B cell (primary cell): ENCODE data around the gene CBARP. TPM values are rescaled to one million over a fixed set of nuclear protein-coding genes. Genes with fewer than 3 reads are reported as not detected.
A peak's percentile ranks its signal among the peaks of the same experiment; 100 is the strongest.

Experiments used
- ATAC-seq: fragments of 200-7000 bp; cut with Tn5 transposase; one replicate; pipeline ENCODE4 v1.10.0; 2021; ENCODE audit warnings: low read depth, mild to moderate bottlenecking, moderate number of reproducible peaks, moderate library complexity
- CTCF ChIA-PET: fragments of 350-600 bp; sonication (Branson Sonifier 250); formaldehyde crosslinking; loops from one replicate; lab custom pipeline; 2021; ENCODE audit warnings: antibody characterized with exemption, inconsistent platforms; lab: Charles Lee
- POLR2A ChIA-PET: fragments of 350-600 bp; sonication (Branson Sonifier 250); formaldehyde crosslinking; loops from one replicate; lab custom pipeline; 2021; ENCODE audit warnings: antibody characterized with exemption; lab: Charles Lee
- DNase-seq: peaks from one replicate; pipeline ENCODE4 v3.0.0; 2013
- H2AFZ ChIP-seq: 2 replicates; pipeline ENCODE4 v1.6.1; 2012; ENCODE audit warnings: mild to moderate bottlenecking, low read depth, low read length; ENCODE audit not compliant: insufficient read depth, poor library complexity, severe bottlenecking
- H3K27ac ChIP-seq, 2 donors: 1 replicate in 1 of 2; 2 replicates in 1 of 2; pipeline ENCODE4 v1.5.1; 2012 to 2013; ENCODE audit warnings: low read length in 2 of 2, mild to moderate bottlenecking in 2 of 2, moderate library complexity in 1 of 2
- H3K27me3 ChIP-seq, 4 experiments: fragments of 200-600 bp in 1 of 4; sonication (generic) in 1 of 4; replicated peaks in 1 of 4; 1 replicate in 2 of 4; 2 replicates in 2 of 4; pipeline versions ENCODE4 v1.6.1 to v1.7.0; 2013 to 2016; ENCODE audit warnings: low read length in 3 of 4, mild to moderate bottlenecking in 2 of 4, mixed read lengths in 1 of 4, moderate library complexity in 1 of 4; ENCODE audit not compliant: insufficient read depth in 4 of 4, control insufficient read depth in 3 of 4; ENCODE audit errors: control extremely low read depth in 1 of 4
- H3K36me3 ChIP-seq, 2 experiments: replicated peaks in 1 of 2; 1 replicate in 1 of 2; 2 replicates in 1 of 2; pipeline versions ENCODE4 v1.6.1 to v1.7.1; 2013; ENCODE audit warnings: low read length in 1 of 2; ENCODE audit not compliant: insufficient read depth in 2 of 2, control insufficient read depth in 1 of 2; ENCODE audit errors: control extremely low read depth in 1 of 2, extremely low read depth in 1 of 2
- H3K4me1 ChIP-seq, 2 donors: fragments of 200-600 bp in 1 of 2; sonication (generic) in 1 of 2; 1 replicate in 1 of 2; 2 replicates in 1 of 2; pipeline versions ENCODE4 v1.5.1 to v1.6.1; 2013 to 2017; ENCODE audit warnings: low read length in 2 of 2; ENCODE audit not compliant: control insufficient read depth in 2 of 2, insufficient read depth in 2 of 2
- H3K4me2 ChIP-seq: replicated peaks from 2 replicates; pipeline ENCODE3; 2012; ENCODE audit warnings: mild to moderate bottlenecking, low read depth, low read length; ENCODE audit not compliant: poor library complexity, severe bottlenecking
- H3K4me3 ChIP-seq, 5 experiments: fragments of 200-600 bp in 1 of 5; sonication (generic) in 1 of 5; 1 replicate in 3 of 5; 2 replicates in 2 of 5; pipeline versions ENCODE4 v1.5.1 to v1.7.0; 2011 to 2016; ENCODE audit warnings: low read length in 4 of 5, mild to moderate bottlenecking in 4 of 5, low read depth in 2 of 5, control low read depth in 1 of 5, moderate library complexity in 1 of 5; ENCODE audit not compliant: insufficient read depth in 1 of 5; ENCODE audit errors: control extremely low read depth in 1 of 5, extremely low read depth in 1 of 5
- H3K79me2 ChIP-seq: fragments of 200-600 bp; sonication (generic); one replicate; pipeline ENCODE4 v1.6.0; 2016; ENCODE audit warnings: low read length; ENCODE audit not compliant: control insufficient read depth, insufficient read depth
- H3K9ac ChIP-seq: fragments of 200-600 bp; sonication (generic); 2 replicates; pipeline ENCODE4 v1.6.1; 2017; ENCODE audit warnings: mild to moderate bottlenecking, low read length, moderate library complexity
- H3K9me3 ChIP-seq, 3 donors: one replicate each; pipeline versions ENCODE4 v1.6.1 to v1.7.1; 2013; ENCODE audit warnings: low read length in 2 of 3; ENCODE audit not compliant: control insufficient read depth in 2 of 3, insufficient read depth in 1 of 3; ENCODE audit errors: control extremely low read depth in 1 of 3
- H4K20me1 ChIP-seq: 2 replicates; pipeline ENCODE4 v1.6.0; 2012; ENCODE audit warnings: mild to moderate bottlenecking, low read length; ENCODE audit not compliant: insufficient read depth, control insufficient read depth, poor library complexity, severe bottlenecking
- H3K27ac Mint-ChIP-seq: one replicate; pipeline ENCODE4 v1.8.0; 2021; ENCODE audit warnings: mixed read lengths
- H3K27me3 Mint-ChIP-seq: one replicate; pipeline ENCODE4 v1.8.0; 2021; ENCODE audit warnings: mixed read lengths
- H3K4me1 Mint-ChIP-seq: one replicate; pipeline ENCODE4 v1.8.0; 2021; ENCODE audit warnings: mixed read lengths
- H3K4me3 Mint-ChIP-seq: one replicate; pipeline ENCODE4 v1.8.0; 2021; ENCODE audit warnings: mixed read lengths
- H3K9me3 Mint-ChIP-seq: one replicate; pipeline ENCODE4 v1.8.0; 2022; ENCODE audit warnings: mixed read lengths; ENCODE audit not compliant: insufficient read depth
- EZH2 ChIP-seq: IDR thresholded peaks from 2 replicates; pipeline ENCODE4 v1.6.1; 2012; ENCODE audit warnings: borderline replicate concordance, low read depth, mild to moderate bottlenecking, moderate library complexity, low read length; ENCODE audit not compliant: insufficient read depth, poor library complexity, severe bottlenecking
- WGBS: methylation state at CpG from one replicate; pipeline ENCODE4 v1.1.5; 2013; ENCODE audit warnings: missing lambda C conversion rate; ENCODE audit not compliant: insufficient coverage; 5-methylcytosine and 5-hydroxymethylcytosine counted together
- intact Hi-C: fragments of 100-400 bp; cut with micrococcal nuclease; formaldehyde crosslinking; loops from one replicate; pipeline ENCODE4 v1.10.0; 2022
- polyA plus RNA-seq: library from polyadenylated mRNA; depleted of rRNA; stranded (reverse); fragments of >200 nt; gene quantifications from 2 replicates; pipeline ENCODE4 v1.2.3, GENCODE V29; 2012
- total RNA-seq, 2 donors: library from RNA; stranded (reverse); fragments of 120-200 nt in 1 of 2; gene quantifications; 1 replicate in 1 of 2; 2 replicates in 1 of 2; pipeline versions ENCODE4 v1.2.3 to v1.2.4, GENCODE V29; 2013 to 2022
- TF ChIP-seq, protein P1 (sequence below): fragments of 200-600 bp; IDR thresholded peaks from one replicate; pipeline ENCODE4 v1.8.0; 2022; ENCODE audit warnings: antibody characterized with exemption, mild to moderate bottlenecking

CBARP gene
- total and polyA plus RNA-seq, 2 donors (not counting 1 experiment from before 2014, with no cell fraction given), result not detected

DNA sequence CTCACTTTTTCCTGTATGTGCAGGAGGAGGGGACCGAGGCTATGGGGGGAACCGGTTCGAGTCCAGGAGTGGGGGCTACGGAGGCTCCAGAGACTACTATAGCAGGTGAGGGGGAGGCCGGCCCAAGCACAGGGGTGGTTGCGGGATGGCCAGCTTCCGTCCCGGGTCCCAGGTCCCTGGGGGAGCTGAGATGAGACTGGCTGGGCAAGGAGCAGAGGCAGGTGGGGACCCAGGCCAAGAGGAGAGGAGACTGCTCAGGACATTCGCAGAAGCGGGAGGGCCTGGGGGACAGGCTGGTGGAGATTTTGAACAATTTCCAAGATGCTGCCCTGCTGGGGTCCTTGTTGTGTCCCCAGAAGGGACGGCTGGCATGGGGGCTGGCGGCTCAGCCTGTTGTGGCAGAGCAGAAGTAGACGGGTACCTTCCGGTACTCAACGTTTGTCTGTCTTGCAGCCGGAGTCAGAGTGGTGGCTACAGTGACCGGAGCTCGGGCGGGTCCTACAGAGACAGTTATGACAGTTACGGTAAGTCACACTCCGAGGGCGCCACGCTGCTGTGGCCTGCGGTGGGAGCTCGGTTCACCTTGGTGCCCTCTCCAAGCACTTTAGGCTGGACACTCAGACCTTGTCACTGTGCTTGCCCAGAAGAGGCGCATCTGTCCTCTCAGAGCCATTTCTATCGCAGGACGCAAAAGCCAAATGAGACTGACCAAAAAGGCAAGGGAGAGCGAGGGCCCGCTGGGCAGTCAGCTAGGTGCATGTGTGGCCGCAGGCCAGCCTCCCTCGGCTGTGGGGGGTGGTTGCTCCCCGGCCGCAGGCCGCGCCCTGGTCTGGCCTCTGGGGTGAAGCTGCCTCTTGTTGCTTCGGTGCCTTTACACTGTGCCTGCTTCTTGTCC, 34.0 kb upstream of the CBARP start:
- no peaks in the 10 kb centered on the region for H3K27me3 Mint-ChIP-seq
- no peak overlapping the region for H3K4me3 ChIP-seq
- H3K79me2 ChIP-seq, result peaks cover 85% of the 10 kb centered on the region
- H3K4me1 Mint-ChIP-seq, result peaks cover 65% of the 10 kb centered on the region
- peak overlapping the region; percentile 88 for H3K4me3 Mint-ChIP-seq
- POLR2A ChIA-PET, result interaction anchor here (0.6 to 2.3 kb wide), 3 partner anchors 19 to 381 kb away, joined by 3 to 9 read pairs (median 3); partner anchors contain the start of gene TCF3
- H3K27ac ChIP-seq, result peak overlapping the region in 1 of 2 donors; percentile 11
- TF ChIP-seq EZH2, result no peak
- TF ChIP-seq, protein P1, sequence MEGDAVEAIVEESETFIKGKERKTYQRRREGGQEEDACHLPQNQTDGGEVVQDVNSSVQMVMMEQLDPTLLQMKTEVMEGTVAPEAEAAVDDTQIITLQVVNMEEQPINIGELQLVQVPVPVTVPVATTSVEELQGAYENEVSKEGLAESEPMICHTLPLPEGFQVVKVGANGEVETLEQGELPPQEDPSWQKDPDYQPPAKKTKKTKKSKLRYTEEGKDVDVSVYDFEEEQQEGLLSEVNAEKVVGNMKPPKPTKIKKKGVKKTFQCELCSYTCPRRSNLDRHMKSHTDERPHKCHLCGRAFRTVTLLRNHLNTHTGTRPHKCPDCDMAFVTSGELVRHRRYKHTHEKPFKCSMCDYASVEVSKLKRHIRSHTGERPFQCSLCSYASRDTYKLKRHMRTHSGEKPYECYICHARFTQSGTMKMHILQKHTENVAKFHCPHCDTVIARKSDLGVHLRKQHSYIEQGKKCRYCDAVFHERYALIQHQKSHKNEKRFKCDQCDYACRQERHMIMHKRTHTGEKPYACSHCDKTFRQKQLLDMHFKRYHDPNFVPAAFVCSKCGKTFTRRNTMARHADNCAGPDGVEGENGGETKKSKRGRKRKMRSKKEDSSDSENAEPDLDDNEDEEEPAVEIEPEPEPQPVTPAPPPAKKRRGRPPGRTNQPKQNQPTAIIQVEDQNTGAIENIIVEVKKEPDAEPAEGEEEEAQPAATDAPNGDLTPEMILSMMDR, result no peak
- peak overlapping the region; percentile 67 for H3K27ac Mint-ChIP-seq
- H3K9ac ChIP-seq, result no peak overlapping the region
- H2AFZ ChIP-seq, result no peak overlapping the region
- H3K9me3 Mint-ChIP-seq, result no peaks in the 10 kb centered on the region
- H3K4me2 ChIP-seq, result peak overlapping the region; percentile 83
- 92% methylated on average over 37 of the region's 37 CpGs for WGBS
- ATAC-seq, result no peak
- DNase-seq, result peak; percentile 46
- H3K9me3 ChIP-seq, result no peaks in the 10 kb centered on the region
- H4K20me1 ChIP-seq, result peaks cover 85% of the 10 kb centered on the region
- peaks cover 63 to 83% of the 10 kb centered on the region in 2 donors for H3K4me1 ChIP-seq
- intact Hi-C loops, result no loop called here
- CTCF ChIA-PET, result interaction anchor here (6.1 kb wide), 1 partner anchor 27 kb away, joined by 51 read pairs; no protein-coding TSS in a partner anchor
- H3K27me3 ChIP-seq, result no peaks in the 10 kb centered on the region
- H3K36me3 ChIP-seq, result peaks cover 9 to 51% of the 10 kb centered on the region in 2 experiments
